Heart right ventricle (tissue), 16 donors: Measurements from ENCODE around the gene DGAT2. TPM values are rescaled to one million over a fixed set of nuclear protein-coding genes. Genes with fewer than 3 reads are reported as not detected.

Source experiments
- ATAC-seq, 8 donors: fragments of 200-7000 bp; cut with Tn5 transposase; one replicate each; pipeline ENCODE4 v1.9.1; 2020; ENCODE audit warnings: mild to moderate bottlenecking in 8 of 8, moderate library complexity in 8 of 8, moderate number of reproducible peaks in 1 of 8
- DNase-seq, 2 donors: peaks; one replicate each; pipeline ENCODE4 v3.0.0-alpha.2; 2020
- H3K27ac ChIP-seq, 10 donors: fragments of 200-600 bp; sonication (generic) in 2 of 10; one replicate each; pipeline versions ENCODE4 v1.5.0 to v1.8.0; 2020 to 2022; ENCODE audit warnings: mild to moderate bottlenecking in 3 of 10
- H3K27me3 ChIP-seq, 7 donors: fragments of 200-600 bp; one replicate each; pipeline ENCODE4 v1.8.0; 2021 to 2022; ENCODE audit warnings: mild to moderate bottlenecking in 2 of 7
- H3K36me3 ChIP-seq, 9 donors: fragments of 200-600 bp; sonication (generic) in 1 of 9; one replicate each; pipeline versions ENCODE4 v1.5.0 to v1.8.0; 2020 to 2022; ENCODE audit warnings: mild to moderate bottlenecking in 2 of 9
- H3K4me1 ChIP-seq, 9 donors: fragments of 200-600 bp; sonication (generic) in 1 of 9; one replicate each; pipeline versions ENCODE4 v1.5.0 to v1.8.0; 2020 to 2022; ENCODE audit warnings: mild to moderate bottlenecking in 4 of 9
- H3K4me3 ChIP-seq, 10 donors: fragments of 200-600 bp; sonication (generic) in 2 of 10; one replicate each; pipeline versions ENCODE4 v1.5.0 to v1.8.0; 2020 to 2022; ENCODE audit warnings: mild to moderate bottlenecking in 7 of 10, moderate library complexity in 2 of 10
- H3K9me3 ChIP-seq, 11 donors: fragments of 200-600 bp in 10 of 11; sonication (generic) in 2 of 11; one replicate each; pipeline versions ENCODE4 v1.5.0 to v1.8.0; 2013 to 2022; ENCODE audit warnings: mild to moderate bottlenecking in 2 of 11, control low read depth in 1 of 11, moderate library complexity in 1 of 11
- CTCF ChIP-seq, 9 donors: fragments of 200-600 bp; sonication (generic) in 2 of 9; IDR thresholded peaks; one replicate each; pipeline versions ENCODE4 v1.5.0 to v1.8.0; 2021 to 2022; ENCODE audit warnings: antibody characterized with exemption in 9 of 9, mild to moderate bottlenecking in 5 of 9, moderate library complexity in 1 of 9
- WGBS, 2 donors: extraction: QIAGEN DNeasy Blood & Tissue Kit; methylation state at CpG; one replicate each; pipeline ENCODE4 v1.1.7; 2013; ENCODE audit warnings: inconsistent platforms in 1 of 2; 5-methylcytosine and 5-hydroxymethylcytosine counted together
- intact Hi-C, 10 donors: fragments of 100-400 bp; cut with DNase I; formaldehyde crosslinking; loops; one replicate each; pipeline versions ENCODE4 v1.11.1 to v1.14.2; 2022
- polyA plus RNA-seq, 2 donors: library from polyadenylated mRNA; stranded (reverse); fragments of 200-250 nt; gene quantifications; one replicate each; pipeline ENCODE4 v1.2.3, GENCODE V29; 2013
- total RNA-seq, 10 donors: library from RNA; stranded (reverse); fragmentation: NEBNext Ultra II Directional in 3 of 10; extraction: Animal tissue kit (Norgen Biotek cat#: 25700) in 3 of 10; gene quantifications; one replicate each; pipeline versions ENCODE4 v1.2.1 to v1.2.4, GENCODE V29; 2021 to 2023
- donor health status: Arrhythmogenic right ventricular cardiomyopathy.
- donor health status: ischemic (EF 13 %, LVEDD 7.1; RV severe dilation, severe dysfunction).
- donor health status: healthy with polysubstance abuse.
- donor health status: DM: no; HTN: yes; CAD: no.
- donor health status: DM: no; HTN: no; CAD: no.
- donor health status: ischemic (EF 25% LVEDD 6.9; RV normal size, moderate dysfunction).
- donor health status: ischemic (EF 25% LVEDD 5.7; RV mildly dilated, moderate dysfunction).
- donor health status: healthy.
- donor health status: DM: yes; HTN: yes; CAD: no.
- donor health status: Ischemic cardiomyopathy.
- donor health status: ischemic (EF 35%, LVEDD 5.7; RV mildly dilated, moderate dysfunction).
- donor health status: nonischemic (EF 11% LVEDD 7.7; RV severe dilation, severe dysfunction).
- donor health status: DM: yes; HTN: yes; CAD: no.
- donor health status: PGD.
- donor health status: ischemic (EF 29% LVEDD 5.4; RV normal size, mild dysfunction).
- donor health status: nonischemic (EF 23%, LVEDD 6.1; RV moderate dilation, normal function).

The DGAT2 gene
- total and polyA plus RNA-seq, 12 donors: 6.2 to 24.4 (median 10.6) TPM

- no peaks in the 10 kb centered on the region for H3K36me3 ChIP-seq
- no peak for TF ChIP-seq CTCF (IDR thresholded peaks at IDR 0.05)
- WGBS, 2 donors: 73 to 75% methylated on average over 14 of the region's 14 CpGs
- no peak for DNase-seq
- ATAC-seq: peak in 2 of 8 donors; percentile 9 to 41
- no peak overlapping the region for H3K4me3 ChIP-seq
- intact Hi-C loops: loop anchor here in 5 of 10 donors (5.0 to 10.0 kb wide), 5 partner anchors 143 to 593 kb away; no protein-coding TSS in a partner anchor
- no peaks in the 10 kb centered on the region for H3K27me3 ChIP-seq
- H3K27ac ChIP-seq: no peak overlapping the region
- no peaks in the 10 kb centered on the region for H3K9me3 ChIP-seq
- H3K4me1 ChIP-seq: peaks cover 0 to 51% (median 8%) of the 10 kb centered on the region in 9 donors
These were observed 46.5 kb upstream of the DGAT2 start for GRCh38 chr11:75721852-75722668.

- Histone ChIP-seq H3K27ac (no peak overlapping the region), H3K4me1 (peaks cover 0 to 50% (median 8%) of the 10 kb centered on the region in 9 donors), H3K4me3 (no peak overlapping the region), H3K9me3 (no peaks in the 10 kb centered on the region), H3K27me3 (no peaks in the 10 kb centered on the region), H3K36me3 (no peaks in the 10 kb centered on the region)
- TF ChIP-seq CTCF (IDR thresholded peaks at IDR 0.05): no peak
- ATAC-seq (no peak), DNase-seq (no peak)
- 82 to 86% methylated on average over 9 of the region's 9 CpGs for WGBS, 2 donors
- intact Hi-C loops: loop anchor here in 5 of 10 donors (5.0 to 10.0 kb wide), 5 partner anchors 142 to 592 kb away; no protein-coding TSS in a partner anchor
These were observed 45.9 kb upstream of the DGAT2 start for GRCh38 chr11:75722669-75723042.

- 45 to 57% methylated on average over 13 of the region's 13 CpGs for WGBS, 2 donors
- ATAC-seq (peak in 7 of 8 donors; percentile 14 to 49 (median 36)), DNase-seq (no peak)
- H3K4me1 ChIP-seq: peaks cover 0 to 30% (median 13%) of the 10 kb centered on the region in 9 donors
- H3K27ac ChIP-seq: peak overlapping the region in 8 of 10 donors; percentile 0 to 73 (median 68)
- no peak overlapping the region for H3K4me3 ChIP-seq
- H3K36me3 ChIP-seq: no peaks in the 10 kb centered on the region
- H3K9me3 ChIP-seq: no peaks in the 10 kb centered on the region
- no peak for TF ChIP-seq CTCF (IDR thresholded peaks at IDR 0.05)
- H3K27me3 ChIP-seq: no peaks in the 10 kb centered on the region
- intact Hi-C loops: loop anchor here in 4 of 10 donors (10.0 kb wide), 3 partner anchors 139 to 589 kb away; no protein-coding TSS in a partner anchor
These were observed 42.8 kb upstream of the DGAT2 start for GRCh38 chr11:75725547-75726320.

GRCh38 chr11:75728992-75729391, 39.6 kb upstream of the DGAT2 start:
- ATAC-seq (no peak), DNase-seq (no peak)
- peaks cover 0 to 24% (median 12%) of the 10 kb centered on the region in 9 donors for H3K4me1 ChIP-seq
- intact Hi-C loops: loop anchor here in 4 of 10 donors (10.0 kb wide), 3 partner anchors 136 to 586 kb away; no protein-coding TSS in a partner anchor
- TF ChIP-seq CTCF (IDR thresholded peaks at IDR 0.05): no peak
- H3K36me3 ChIP-seq: no peaks in the 10 kb centered on the region
- H3K4me3 ChIP-seq: no peak overlapping the region
- 94 to 100% methylated on average over 2 of the region's 2 CpGs for WGBS, 2 donors
- H3K27me3 ChIP-seq: no peaks in the 10 kb centered on the region
- H3K9me3 ChIP-seq: no peaks in the 10 kb centered on the region
- H3K27ac ChIP-seq: no peak overlapping the region
